DMS79 (cell line): ENCODE data around the gene NOS1AP.
A peak's percentile ranks its signal among the peaks of the same experiment; 100 is the strongest.

Source experiments
- DNase-seq: peaks from one replicate; lab custom pipeline; 2025; lab: John Stamatoyannopoulos, UW

Gene NOS1AP

DNA sequence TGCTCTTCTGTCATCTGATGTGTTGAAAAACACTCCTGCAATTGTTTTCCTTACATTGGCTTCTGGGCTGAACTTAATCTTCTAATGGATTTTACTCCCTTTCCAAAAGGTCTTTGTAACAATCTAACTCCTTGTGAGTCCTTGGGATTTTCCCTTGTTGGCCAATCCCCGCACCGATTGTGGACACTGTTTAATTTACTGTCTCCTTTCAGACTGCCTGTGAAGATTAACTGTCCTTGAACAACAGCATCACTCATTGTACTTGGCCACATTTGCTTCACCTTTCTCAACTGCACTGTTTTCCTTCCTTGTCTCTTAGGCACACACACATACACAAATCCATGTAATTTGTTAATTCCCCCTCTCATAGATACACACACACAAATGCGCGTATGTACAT is 186.8 kb downstream of the NOS1AP start:
- DNase-seq, result no peak

DNA sequence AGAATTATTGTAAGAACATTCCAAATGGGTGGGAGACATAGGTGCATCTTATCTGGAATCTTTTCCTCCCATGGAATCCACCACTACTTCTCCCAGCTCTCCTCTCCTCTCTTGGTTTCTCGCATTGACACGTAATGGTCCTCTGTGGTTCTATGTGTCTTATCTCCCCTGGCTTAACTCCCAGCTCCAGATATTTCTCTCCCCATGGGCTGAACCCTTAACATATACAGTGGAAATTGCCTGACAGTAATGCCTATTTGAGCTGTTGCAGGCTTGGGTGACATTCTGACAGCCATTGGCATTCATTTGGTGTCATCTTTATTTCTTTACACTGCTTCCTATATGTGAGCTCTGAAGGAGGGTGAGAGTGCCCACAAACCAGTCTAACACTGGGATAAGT is 188.9 kb downstream of the NOS1AP start:
- no peak for DNase-seq

DNA sequence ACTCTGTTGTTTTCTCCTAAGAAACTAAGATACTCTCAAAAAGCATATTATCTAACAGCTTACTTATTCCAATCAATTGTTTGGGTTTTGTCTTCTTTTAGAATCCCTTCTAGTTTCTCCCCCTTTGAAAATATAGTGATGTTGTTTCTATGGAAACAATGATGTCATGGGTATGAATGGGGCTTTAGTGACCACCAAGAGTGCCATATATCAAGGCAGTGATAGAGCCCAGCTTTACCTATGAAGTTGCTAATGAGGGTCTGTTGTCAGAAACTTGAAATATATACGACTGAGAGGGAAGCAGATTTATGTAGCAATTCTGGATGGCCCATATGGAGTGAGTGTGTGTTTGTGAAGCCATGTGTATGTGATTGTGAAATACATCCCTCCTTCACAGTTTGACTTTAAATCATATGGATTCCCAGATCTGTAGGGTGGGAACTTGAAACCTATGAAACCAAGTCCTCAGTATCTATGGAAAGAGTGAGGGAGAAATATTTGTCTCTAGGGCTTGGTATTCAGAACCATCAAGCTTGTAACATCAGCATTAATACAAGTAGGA is 190.5 kb downstream of the NOS1AP start:
- DNase-seq, result no peak

DNA sequence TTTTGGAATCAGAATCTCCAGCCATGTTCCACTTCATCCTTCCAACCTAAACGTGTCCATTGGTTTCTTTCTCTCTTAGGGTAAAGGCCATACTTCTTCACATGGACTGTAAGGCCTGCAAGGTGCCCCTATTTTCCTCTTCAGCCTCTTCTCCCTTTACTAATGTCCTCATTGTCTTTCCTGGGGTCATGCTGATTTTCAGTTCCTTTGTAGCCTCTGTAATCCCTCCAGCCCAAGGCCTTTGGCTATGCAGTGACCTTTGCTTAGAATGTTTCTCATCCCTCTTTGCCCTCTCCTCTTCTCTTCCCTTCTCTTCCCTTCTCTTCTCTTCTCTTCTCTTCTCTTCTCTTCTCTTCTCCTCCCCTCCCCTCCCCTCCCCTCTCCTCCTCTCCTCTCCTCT is 194.6 kb downstream of the NOS1AP start:
- DNase-seq, result no peak

DNA sequence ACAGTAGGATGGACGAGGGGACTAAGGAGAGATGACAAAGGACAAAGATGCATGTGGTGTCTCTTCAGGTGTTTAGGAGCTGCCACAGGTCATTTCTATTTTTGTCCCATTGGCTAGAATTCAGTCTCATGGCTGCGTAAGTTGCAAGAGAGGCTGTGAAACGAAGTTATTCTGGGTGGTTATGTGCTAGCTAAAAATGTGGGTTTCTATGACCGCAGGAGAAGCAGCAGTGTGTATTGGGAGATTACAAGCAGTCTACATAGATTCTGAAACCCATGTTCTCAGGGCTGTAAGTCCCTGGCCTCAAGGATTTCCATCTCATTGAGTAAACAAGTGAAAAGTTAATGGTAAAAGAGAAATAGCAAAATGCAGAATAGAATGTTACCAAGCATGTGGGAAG is 196.5 kb downstream of the NOS1AP start:
- DNase-seq, result no peak

DNA sequence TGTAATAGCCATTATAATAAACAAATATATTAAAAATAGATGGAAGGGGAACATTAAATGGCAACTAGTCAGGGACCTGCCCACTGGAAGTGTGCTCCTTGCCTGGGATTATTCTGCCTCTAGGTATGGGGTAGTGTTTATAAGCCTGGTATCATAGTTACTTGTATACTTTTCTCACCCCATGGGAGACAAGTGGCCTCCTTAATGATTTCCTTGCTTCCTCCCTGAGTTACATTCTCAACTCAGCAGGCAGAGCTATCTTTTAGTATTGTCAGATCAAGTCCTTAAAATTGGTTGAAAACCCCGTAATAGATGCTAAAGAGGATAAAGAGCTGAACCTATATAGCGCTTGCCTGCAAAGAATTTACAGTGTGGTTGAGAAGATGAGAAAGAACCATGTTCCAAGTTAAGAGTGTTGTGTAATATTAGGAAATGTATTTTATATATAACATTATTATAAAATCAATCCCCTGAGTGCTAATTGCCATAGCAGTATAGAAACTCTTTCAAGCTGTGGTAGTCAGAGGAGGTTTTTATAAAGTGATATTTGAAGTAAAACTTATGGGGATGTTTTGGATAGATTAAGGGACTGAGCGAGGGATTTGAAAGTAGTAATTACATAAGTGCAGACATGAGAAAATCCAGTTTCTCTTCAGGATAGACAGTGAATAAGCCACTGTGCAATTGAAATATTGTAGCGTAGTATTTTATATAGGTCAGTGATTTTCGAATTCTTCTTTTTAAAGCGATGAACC is 200.7 kb downstream of the NOS1AP start:
- DNase-seq, result no peak

DNA sequence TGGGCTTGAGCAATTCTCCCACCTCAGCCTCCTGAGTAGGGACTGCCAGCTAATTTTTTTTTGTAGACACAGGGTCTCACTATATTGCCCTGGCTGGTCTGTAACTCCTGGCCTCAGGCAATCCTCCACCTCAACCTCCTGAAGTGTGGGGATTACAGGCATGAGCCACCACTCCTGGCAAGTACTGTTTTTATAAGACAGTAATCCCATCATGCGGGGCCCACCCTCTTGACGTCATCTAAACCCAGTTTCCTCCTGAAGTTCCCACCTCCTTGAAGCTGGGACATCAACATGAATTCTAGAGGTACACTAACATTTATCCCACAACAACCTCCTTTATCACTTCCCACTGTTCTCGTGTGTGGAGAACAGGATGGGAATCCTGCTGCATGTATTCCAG is 202.5 kb downstream of the NOS1AP start:
- no peak for DNase-seq

DNA sequence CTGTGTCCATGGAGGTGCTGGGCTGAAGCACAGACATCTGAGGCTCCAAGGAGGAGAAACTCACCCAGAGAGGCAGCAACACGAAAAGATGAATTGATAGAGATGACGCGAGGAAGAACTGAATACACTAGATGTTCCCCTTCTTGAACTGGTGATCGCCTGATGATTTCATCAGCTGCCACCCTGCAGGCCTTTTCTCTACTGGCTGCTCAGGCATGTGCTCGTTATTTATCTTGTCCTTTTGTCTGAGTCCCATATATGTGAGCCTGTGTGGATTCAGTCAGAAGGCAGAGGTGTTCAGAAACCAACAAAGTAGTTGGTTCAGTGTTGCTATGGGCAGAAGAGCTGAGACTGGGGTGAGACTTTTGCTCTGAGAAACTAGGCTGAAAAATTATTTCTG is 202.9 kb downstream of the NOS1AP start:
- DNase-seq, result no peak

DNA sequence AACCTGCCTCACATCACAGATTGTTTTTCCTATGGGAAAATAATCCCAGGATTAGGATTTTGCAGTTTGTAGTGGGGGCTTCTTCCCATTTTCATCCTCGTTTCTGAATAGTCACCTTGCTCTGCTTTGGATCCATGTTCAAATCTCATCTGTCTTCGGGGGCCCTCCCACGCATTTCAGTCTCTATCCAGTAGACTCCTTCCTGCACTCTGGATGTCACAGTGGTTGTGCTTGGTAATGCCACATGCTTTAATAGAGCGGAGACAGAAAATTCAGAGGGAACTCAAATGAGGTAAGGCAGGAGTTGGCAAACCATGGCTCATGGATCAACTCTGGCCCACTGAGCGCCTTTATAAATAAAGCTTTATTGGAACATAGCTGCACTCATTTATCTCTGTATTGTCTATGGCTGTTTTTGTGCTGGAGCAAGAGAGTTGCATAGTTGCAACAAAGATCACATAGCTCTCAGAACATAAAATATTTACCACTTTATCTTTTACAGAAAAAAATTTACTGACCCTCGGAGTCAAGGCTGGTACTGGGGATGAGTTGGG is 206.2 kb downstream of the NOS1AP start:
- DNase-seq, result no peak

DNA sequence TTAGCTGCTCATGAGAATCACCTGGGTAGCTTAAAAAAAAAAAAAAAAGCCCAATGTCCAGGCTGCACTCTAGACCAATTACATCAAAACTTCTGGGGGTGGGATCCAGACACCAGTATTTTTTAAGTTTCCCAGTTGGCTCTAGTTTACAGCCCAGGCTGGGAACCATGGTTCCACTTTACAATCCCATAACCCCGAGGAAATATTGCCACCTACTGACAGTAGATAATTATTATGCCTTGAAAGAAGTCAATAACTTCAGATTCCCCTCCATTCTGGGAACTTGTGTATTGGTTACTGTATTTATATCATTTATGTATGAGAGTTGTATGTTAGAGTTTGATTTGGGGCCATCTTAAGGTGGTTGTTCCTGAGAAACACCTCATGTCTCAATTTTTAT is 207.0 kb downstream of the NOS1AP start:
- no peak for DNase-seq

DNA sequence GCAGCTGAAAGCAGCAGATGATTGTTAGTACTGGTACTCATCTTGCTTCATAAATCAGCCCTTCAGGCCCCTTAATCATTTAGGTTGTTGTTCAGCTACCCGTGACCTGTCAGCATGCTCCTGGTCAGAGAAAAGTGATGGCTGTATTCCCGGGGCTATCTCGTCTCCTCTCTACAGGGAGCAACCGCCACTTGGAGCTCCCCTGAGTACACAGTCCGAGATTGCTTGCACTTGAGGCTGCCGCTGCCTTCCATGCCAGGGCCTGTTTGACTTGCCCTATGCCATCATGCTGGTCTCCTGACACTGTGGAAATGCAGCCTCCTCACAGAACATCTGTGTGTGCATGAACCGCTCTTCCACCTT is 209.6 kb downstream of the NOS1AP start:
- peak; percentile 62 for DNase-seq

DNA sequence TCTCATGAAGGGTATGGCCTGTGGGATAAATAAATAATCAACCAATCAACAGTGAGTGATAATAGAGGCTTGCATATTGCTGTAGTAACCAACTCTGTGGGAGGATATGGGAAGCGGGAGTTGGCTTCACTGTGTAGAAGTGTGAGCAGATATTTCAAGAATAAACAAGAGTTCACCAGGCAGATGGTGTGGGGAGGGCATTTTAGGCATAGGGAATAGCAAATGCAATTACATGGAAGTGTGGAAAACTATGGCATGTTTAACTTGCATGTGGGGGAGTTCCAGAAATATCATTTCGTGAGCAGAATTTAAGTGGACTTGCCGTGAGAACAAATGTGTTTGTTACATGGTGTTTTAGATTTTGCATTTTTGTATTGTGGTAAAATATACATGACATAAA is 211.9 kb downstream of the NOS1AP start:
- DNase-seq, result no peak

DNA sequence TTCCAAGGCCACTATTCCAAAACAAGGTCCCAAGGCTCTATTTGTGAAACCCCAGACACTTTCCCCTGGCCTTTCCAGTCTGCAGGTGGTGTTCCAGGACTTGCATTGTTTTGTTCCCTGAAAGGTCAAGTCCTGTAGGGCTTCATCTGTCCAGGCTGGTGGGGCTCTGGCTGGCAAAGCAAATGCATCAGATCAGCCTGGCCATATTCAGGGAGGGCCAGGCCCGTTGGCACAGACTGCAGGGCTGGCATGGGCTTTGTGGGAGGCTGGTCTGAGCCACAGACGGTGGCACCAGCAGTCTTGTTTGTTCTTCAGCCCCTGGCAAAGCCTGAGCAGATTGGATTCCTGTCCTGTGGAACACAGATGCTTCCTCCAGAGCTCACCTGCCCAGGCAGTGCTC is 214.2 kb downstream of the NOS1AP start:
- no peak for DNase-seq

DNA sequence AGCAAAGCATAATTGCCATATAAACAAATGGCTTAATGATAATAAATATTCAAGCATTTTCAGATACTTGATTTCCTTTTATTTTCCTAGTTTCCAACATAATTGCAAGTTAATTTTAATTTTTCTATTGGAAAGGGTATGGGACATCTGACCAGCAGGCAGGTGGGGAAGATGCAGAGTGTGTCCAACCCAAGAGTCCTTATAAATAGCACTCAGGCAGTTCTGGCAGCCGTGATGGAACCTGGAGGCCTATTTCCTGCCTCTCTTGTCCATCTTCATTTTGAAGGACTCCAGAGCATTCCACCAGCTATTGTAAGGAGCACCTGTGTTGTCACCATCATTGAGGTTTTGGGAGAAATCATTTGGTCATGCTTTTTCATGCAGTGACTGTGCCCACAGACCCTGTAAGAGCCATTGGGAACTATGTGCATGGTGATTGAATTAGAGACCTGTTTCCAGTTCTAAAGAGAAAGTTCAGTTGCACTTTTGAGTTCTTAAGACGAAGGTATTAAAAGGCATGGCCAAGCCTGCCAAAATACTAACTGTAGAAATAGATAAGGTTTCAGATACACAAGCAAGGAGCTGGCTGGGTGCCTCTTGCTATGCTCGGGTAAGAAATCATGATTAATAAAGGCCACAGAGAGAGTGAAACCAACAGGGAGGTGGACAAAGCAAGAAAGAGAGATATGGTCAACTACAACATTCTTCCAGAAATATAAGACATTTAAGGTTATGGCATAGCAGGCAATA is 214.9 kb downstream of the NOS1AP start:
- DNase-seq, result no peak

DNA sequence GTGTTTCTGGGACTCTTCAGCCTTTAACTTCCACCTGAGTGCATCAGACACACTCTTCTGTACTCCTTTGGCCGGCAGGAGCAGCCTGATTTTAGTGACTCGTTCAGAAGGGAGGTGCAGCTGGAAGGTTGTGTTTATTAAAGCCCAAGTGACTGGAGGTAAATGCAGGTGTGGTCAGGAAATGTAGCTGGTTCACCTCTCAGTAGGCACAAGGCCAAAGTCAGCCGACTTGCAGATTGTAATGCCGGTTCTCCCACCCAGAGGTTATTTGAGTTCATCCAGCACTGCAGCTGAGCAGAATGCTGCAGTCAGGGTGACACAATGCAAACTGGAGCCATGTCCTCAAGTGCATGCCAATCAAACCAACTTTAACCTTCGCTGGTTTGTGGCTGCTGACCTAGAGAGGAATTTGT is 215.7 kb downstream of the NOS1AP start:
- peak; percentile 91 for DNase-seq

DNA sequence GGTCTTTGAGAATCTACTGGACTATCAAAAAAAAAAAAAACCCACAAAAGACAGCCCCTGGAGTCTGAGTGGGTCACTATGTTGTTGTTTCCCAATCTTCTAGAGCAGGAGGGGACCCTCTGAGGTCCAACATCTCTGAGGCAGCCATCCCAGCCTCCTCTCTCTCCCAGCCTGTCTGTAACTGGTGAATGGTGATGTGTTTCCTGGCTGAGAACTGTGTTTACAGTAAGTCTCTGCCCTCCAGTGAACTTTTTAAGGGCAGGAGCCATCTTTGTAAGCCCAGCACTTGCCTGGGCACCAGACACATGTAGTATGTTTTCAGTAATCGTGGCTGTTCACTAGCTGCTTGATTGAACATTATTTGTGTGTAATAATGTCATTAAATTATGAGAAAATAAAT is 221.5 kb downstream of the NOS1AP start:
- DNase-seq, result no peak

DNA sequence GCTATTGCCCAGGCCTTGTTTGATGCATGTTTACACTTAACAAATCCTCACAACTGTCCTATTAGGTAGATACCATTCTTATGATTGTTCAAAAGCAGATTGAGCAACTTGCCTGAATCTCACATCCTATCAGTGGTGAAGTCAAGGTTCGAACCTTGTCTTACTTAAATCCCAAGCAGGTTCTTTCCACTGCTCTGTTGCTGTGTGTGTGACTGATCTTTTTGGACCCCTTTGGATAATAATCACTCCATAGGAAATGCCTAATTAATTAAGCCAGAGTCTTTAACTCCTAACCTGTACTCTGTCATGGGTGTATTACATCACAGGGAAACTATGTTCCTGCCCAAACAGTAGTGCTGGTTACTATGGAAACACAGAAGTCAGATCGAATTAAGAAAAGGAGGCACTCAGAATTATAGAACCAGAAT is 222.9 kb downstream of the NOS1AP start:
- DNase-seq, result no peak

DNA sequence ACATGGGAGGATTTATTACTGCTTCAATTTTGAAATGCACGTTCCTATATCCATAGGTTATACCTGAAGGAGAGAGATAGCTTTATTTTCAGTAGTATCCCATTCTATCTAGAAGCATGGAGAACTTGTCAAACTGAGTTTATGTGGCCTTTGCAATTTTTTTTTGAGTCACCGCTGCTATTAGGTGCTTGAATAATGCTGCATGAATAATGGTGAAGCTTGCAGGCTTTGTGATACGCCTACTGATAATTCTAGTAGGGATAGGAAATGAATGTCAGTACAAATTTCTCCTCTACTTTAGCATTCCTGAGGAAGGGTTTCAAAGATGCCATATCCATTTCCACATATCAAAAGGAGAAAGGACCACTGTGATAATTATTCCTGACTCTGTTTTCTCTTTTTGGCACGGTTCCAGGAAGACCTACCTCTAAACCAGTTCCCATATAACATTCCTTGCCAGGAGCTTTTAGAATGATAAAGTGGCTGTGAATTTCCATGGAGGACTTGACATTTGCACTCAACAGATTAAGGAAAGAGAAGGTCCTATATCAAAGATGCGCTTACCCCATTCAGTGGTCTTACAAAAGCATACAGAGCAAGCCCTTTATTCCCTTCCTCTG is 223.7 kb downstream of the NOS1AP start:
- DNase-seq, result no peak

DNA sequence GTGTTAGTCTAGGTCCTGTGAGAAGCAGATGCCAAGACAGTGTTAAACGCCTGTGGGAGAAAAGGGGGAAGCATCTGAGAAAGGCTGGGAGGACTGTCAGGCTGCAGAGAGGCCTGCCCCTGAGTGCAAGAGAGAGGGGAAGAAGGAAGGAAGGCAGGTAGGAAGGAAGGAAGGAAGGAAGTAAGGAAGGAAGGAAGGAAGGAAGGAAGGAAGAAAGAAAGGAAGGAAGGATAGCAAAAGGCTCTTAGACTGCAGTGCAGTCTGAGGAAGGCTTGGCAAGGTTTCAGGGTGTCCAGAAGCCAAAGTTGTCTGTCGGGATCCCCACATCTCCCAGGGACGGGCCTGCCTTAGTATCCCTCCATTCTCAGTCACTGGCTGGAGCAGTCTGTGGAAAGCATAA is 224.5 kb downstream of the NOS1AP start:
- DNase-seq, result no peak

DNA sequence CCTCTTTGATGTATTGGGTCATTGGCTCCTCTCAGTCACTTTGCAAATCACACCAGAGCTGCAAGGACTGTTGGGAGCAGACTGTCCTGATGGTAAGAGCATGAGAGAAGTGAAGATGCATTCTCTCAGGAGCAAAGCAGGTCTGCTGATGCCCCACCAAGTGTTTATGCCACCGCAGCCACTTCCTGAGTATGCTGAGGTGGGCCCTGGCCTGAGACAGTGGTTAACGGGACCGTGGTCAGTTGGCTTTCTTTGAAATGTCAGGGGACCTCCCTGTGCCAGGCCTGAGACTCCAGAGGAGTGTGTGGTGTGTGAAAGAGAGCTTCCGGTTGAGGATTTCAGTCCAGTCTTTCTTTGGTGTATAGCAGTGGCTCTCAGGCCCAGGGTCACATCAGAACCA is 227.7 kb downstream of the NOS1AP start:
- no peak for DNase-seq

DNA sequence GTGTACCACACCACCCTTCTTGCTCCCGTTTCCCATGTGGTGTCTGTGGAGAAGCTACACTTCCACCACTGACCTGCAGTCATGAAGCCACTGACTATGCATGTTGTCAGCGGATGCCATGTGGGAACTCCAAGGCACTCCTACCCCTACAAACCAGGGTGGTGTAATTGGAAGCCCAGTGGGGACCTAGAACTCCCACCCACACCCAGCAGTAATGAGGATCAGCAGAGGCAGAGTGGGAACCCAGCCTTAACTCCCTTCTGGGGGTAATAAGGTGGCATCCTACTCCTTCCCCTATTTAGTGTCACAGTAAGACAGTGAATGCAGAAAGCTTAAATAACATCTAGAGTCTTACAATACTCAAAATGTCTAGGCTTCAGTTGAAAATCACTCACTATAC is 228.8 kb downstream of the NOS1AP start:
- no peak for DNase-seq

DNA sequence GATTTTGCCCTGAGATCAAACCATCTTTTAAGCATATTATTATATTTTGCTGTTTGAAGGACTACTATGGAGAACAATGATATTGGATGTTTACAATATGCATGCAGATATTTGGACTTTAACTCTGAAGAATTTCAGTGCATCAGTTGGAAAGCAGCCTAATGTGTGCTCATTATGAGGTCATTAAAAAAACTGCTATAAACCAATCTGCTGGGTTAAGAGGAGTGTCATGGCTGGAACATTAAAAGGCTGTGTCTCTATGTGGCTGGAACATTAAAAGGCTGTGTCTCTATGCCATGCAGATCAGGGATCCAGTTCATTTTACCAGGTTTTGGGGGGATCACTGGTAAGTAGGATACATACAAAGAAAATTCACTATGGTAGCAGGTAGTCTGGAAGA is 229.5 kb downstream of the NOS1AP start:
- DNase-seq, result no peak
